Endothelial cell (in vitro differentiated cells): ENCODE results near the gene KCNE2. TPM values are rescaled to one million over a fixed set of nuclear protein-coding genes. Genes with fewer than 3 reads are reported as not detected.

Source experiments
- DNase-seq: peaks from one replicate; pipeline ENCODE4 v3.0.0; 2021; ENCODE audit warnings: low spot score
- H3K27ac Mint-ChIP-seq: one replicate; pipeline ENCODE4 v1.8.0; 2021; ENCODE audit warnings: mixed read lengths, inconsistent platforms; ENCODE audit not compliant: unreplicated experiment
- H3K27me3 Mint-ChIP-seq: one replicate; pipeline ENCODE4 v1.8.0; 2021; ENCODE audit warnings: mild to moderate bottlenecking, moderate library complexity, mixed read lengths, inconsistent platforms; ENCODE audit not compliant: unreplicated experiment
- H3K36me3 Mint-ChIP-seq: one replicate; pipeline ENCODE4 v1.8.0; 2021; ENCODE audit warnings: mild to moderate bottlenecking, low read depth, mixed read lengths, inconsistent platforms; ENCODE audit not compliant: unreplicated experiment
- H3K4me1 Mint-ChIP-seq: one replicate; pipeline ENCODE4 v1.8.0; 2021; ENCODE audit warnings: mild to moderate bottlenecking, mixed read lengths, inconsistent platforms; ENCODE audit not compliant: unreplicated experiment
- H3K4me3 Mint-ChIP-seq: one replicate; pipeline ENCODE4 v1.8.0; 2021; ENCODE audit warnings: mild to moderate bottlenecking, mixed read lengths, inconsistent platforms; ENCODE audit not compliant: unreplicated experiment
- H3K9me3 Mint-ChIP-seq: one replicate; pipeline ENCODE4 v1.8.0; 2021; ENCODE audit warnings: mixed read lengths, inconsistent platforms; ENCODE audit not compliant: unreplicated experiment
- total RNA-seq: library from RNA; stranded (reverse); fragmentation: NEBNext Ultra II Directional; extraction: Animal tissue kit (Norgen Biotek cat#: 25700); gene quantifications from one replicate; pipeline ENCODE4 v1.2.1, GENCODE V29; 2021; ENCODE audit not compliant: unreplicated experiment
- TF ChIP-seq, protein P1 (sequence below): fragments of 200-600 bp; sonication (generic); IDR thresholded peaks from one replicate; pipeline ENCODE4 v1.5.0; 2021; ENCODE audit warnings: antibody characterized with exemption; ENCODE audit not compliant: unreplicated experiment

The KCNE2 gene
- total RNA-seq, 1 donor from 2014 or later, result not detected

DNA sequence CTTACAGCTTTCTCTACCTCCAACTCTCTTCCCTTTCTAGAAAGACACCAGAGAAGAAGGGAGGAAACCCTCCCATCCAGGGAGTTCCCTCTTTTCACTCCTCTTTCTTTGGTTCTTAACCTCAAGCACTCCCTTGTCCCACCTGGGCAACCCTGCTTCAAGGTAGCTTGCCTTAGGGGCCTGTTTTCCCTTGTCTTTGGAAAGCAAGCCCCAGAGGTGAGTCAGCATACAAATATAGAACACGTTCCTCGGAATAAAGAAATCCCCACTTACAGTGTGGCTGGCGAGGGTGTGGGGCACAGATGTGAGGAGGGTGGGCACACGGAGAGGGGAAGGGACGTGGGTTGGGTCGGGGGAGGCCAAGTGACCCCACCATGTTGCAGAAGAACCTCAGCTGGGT, 26.1 kb upstream of the KCNE2 start:
- no peak for DNase-seq

DNA sequence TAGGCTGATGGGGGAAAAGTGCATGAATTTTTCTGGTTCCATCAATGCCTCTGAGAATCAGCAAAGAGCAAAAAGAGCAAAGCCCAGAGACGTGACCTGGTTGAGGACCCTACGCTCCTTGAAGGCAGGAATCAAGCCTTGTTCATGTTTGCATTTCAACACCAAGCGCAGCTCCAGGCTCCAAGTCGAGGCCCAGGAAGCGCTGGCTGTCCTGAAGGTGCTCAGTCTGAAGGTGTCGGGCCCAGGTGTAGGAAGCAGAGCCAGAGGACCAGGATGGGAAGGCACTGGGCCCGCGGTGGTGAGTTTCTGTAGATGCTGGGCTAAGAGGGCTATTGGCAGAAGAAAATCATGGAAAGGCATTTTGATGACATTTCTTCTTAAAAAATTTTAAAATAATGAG, 25.6 kb upstream of the KCNE2 start:
- Mint-ChIP-seq H3K4me1 (no peaks in the 10 kb centered on the region), H3K27me3 (peaks cover 5% of the 10 kb centered on the region), H3K27ac (no peak overlapping the region), H3K9me3 (no peaks in the 10 kb centered on the region), H3K4me3 (no peak overlapping the region), H3K36me3 (no peaks in the 10 kb centered on the region)
- DNase-seq, result no peak
- TF ChIP-seq, protein P1, sequence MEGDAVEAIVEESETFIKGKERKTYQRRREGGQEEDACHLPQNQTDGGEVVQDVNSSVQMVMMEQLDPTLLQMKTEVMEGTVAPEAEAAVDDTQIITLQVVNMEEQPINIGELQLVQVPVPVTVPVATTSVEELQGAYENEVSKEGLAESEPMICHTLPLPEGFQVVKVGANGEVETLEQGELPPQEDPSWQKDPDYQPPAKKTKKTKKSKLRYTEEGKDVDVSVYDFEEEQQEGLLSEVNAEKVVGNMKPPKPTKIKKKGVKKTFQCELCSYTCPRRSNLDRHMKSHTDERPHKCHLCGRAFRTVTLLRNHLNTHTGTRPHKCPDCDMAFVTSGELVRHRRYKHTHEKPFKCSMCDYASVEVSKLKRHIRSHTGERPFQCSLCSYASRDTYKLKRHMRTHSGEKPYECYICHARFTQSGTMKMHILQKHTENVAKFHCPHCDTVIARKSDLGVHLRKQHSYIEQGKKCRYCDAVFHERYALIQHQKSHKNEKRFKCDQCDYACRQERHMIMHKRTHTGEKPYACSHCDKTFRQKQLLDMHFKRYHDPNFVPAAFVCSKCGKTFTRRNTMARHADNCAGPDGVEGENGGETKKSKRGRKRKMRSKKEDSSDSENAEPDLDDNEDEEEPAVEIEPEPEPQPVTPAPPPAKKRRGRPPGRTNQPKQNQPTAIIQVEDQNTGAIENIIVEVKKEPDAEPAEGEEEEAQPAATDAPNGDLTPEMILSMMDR, result no peak

More for the DNA sequence above, 26.1 kb upstream of the KCNE2 start:
- no peak overlapping the region for H3K27ac Mint-ChIP-seq
- no peaks in the 10 kb centered on the region for H3K4me1 Mint-ChIP-seq
- no peak overlapping the region for H3K4me3 Mint-ChIP-seq
- TF ChIP-seq, protein P1, result no peak
- no peaks in the 10 kb centered on the region for H3K36me3 Mint-ChIP-seq
- no peaks in the 10 kb centered on the region for H3K9me3 Mint-ChIP-seq
- peaks cover 5% of the 10 kb centered on the region for H3K27me3 Mint-ChIP-seq

DNA sequence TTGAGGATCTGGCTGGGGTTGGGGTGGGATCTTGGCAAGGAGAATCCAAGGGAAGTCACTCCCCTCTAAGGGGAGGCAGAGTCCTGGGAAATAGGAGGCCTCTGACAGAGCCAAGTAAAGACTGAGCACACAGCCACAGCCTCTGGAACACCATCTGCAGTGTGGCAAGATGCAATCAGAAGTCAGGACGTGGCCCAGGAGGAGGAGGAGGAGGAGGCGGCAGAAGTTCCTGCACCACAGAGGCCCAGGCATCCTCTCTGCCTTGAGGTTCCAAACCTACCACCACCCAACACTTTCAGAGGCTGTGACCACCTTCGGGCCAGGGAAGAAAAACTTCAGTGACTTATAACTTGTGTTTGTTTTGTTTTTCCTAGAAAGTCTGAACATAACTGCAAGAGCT, 23.7 kb upstream of the KCNE2 start:
- no peaks in the 10 kb centered on the region for H3K9me3 Mint-ChIP-seq
- H3K36me3 Mint-ChIP-seq, result no peaks in the 10 kb centered on the region
- TF ChIP-seq, protein P1, result no peak
- no peak overlapping the region for H3K4me3 Mint-ChIP-seq
- peaks cover 5% of the 10 kb centered on the region for H3K27me3 Mint-ChIP-seq
- peaks cover 2% of the 10 kb centered on the region for H3K4me1 Mint-ChIP-seq
- DNase-seq, result no peak
- no peak overlapping the region for H3K27ac Mint-ChIP-seq

GRCh38 chr21:34342476-34342875, 21.3 kb upstream of the KCNE2 start:
- TF ChIP-seq, protein P1, result no peak
- no peak for DNase-seq
- Mint-ChIP-seq H3K27me3 (peaks cover 3% of the 10 kb centered on the region), H3K4me3 (no peak overlapping the region), H3K9me3 (no peaks in the 10 kb centered on the region), H3K4me1 (peaks cover 2% of the 10 kb centered on the region), H3K27ac (no peak overlapping the region), H3K36me3 (no peaks in the 10 kb centered on the region)

DNA sequence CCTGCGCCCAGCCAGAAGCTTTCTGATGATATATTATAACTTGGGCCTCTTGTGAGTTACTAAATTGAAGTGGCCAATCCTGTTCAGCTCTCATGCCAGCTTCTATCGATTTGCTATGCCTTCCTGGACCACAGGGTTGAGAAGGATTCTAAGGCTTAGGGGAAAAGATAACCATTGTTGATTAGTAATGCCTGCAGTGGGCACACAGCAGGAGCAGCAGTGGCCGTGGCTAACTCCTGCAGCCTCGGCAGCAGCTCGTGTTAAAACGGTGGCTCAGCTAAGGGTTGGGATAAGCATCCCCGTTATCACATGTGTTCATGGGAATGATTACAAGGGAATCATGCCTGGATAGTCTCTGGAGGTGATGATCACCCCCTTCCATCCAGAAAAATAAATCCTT, 20.5 kb upstream of the KCNE2 start:
- H3K9me3 Mint-ChIP-seq, result no peaks in the 10 kb centered on the region
- DNase-seq, result no peak
- H3K36me3 Mint-ChIP-seq, result no peaks in the 10 kb centered on the region
- peaks cover 2% of the 10 kb centered on the region for H3K4me1 Mint-ChIP-seq
- TF ChIP-seq, protein P1, result no peak
- no peak overlapping the region for H3K4me3 Mint-ChIP-seq
- H3K27me3 Mint-ChIP-seq, result no peaks in the 10 kb centered on the region
- H3K27ac Mint-ChIP-seq, result no peak overlapping the region
